Heart left ventricle (tissue), 13 donors: ENCODE data around the gene MYORG.

Experiments
- POLR2A ChIP-seq, 2 donors: fragments of 450-650 bp; IDR thresholded peaks; one replicate each; pipeline ENCODE4 v1.6.1; 2017; ENCODE audit warnings: antibody characterized with exemption in 2 of 2, mild to moderate bottlenecking in 2 of 2, moderate library complexity in 2 of 2
- TF ChIP-seq, protein P1 (sequence below), 12 donors: fragments of 200-600 bp; sonication (generic) in 4 of 12; IDR thresholded peaks; one replicate each; pipeline versions ENCODE4 v1.5.0 to v1.8.0; 2018 to 2022; ENCODE audit warnings: antibody characterized with exemption in 12 of 12, mild to moderate bottlenecking in 5 of 12
- donor health status: ischemic (EF 13 %, LVEDD 7.1; RV severe dilation, severe dysfunction).
- donor health status: DM: no; HTN: yes; CAD: no.
- donor health status: DM: no; HTN: no; CAD: no.
- donor health status: ischemic (EF 25% LVEDD 6.9; RV normal size, moderate dysfunction).
- donor health status: ischemic (EF 25% LVEDD 5.7; RV mildly dilated, moderate dysfunction).
- donor health status: ischemic (EF 35%, LVEDD 5.7; RV mildly dilated, moderate dysfunction).
- donor health status: nonischemic (EF 11% LVEDD 7.7; RV severe dilation, severe dysfunction).
- donor health status: DM: yes; HTN: yes; CAD: no.
- donor health status: PGD.
- donor health status: ischemic (EF 29% LVEDD 5.4; RV normal size, mild dysfunction).
- donor health status: nonischemic (EF 23%, LVEDD 6.1; RV moderate dilation, normal function).

DNA sequence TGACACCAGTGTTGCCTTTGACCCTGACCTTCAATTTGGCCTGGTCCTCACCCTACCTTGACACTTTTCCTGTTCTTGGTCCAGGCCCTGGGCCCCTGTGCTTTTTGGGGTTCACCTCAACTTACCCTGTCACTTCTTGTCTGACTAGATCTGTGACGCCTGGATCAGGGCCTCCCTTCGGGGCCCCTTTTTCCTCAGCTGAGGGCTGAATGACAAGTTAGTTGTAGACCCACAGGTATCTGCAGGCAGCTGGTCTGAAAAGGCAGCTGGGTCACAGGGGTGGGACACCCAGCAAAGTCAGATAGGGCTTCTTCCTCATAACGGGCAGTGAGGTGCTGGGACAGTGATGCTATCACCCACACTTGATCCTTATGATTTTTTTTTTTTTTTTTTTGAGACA lies 10.0 kb upstream of the MYORG start:
- TF ChIP-seq, protein P1, sequence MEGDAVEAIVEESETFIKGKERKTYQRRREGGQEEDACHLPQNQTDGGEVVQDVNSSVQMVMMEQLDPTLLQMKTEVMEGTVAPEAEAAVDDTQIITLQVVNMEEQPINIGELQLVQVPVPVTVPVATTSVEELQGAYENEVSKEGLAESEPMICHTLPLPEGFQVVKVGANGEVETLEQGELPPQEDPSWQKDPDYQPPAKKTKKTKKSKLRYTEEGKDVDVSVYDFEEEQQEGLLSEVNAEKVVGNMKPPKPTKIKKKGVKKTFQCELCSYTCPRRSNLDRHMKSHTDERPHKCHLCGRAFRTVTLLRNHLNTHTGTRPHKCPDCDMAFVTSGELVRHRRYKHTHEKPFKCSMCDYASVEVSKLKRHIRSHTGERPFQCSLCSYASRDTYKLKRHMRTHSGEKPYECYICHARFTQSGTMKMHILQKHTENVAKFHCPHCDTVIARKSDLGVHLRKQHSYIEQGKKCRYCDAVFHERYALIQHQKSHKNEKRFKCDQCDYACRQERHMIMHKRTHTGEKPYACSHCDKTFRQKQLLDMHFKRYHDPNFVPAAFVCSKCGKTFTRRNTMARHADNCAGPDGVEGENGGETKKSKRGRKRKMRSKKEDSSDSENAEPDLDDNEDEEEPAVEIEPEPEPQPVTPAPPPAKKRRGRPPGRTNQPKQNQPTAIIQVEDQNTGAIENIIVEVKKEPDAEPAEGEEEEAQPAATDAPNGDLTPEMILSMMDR (IDR thresholded peaks at IDR 0.05), result no peak
- no peak for TF ChIP-seq POLR2A (IDR thresholded peaks at IDR 0.05)
